Inferior parietal cortex (tissue), 1 donor: ENCODE data around the gene LYL1.

Experiments used
- DNase-seq: peaks from one replicate; pipeline ENCODE4 v3.0.0-alpha.2; 2016; ENCODE audit errors: extremely low spot score

The LYL1 gene

DNA sequence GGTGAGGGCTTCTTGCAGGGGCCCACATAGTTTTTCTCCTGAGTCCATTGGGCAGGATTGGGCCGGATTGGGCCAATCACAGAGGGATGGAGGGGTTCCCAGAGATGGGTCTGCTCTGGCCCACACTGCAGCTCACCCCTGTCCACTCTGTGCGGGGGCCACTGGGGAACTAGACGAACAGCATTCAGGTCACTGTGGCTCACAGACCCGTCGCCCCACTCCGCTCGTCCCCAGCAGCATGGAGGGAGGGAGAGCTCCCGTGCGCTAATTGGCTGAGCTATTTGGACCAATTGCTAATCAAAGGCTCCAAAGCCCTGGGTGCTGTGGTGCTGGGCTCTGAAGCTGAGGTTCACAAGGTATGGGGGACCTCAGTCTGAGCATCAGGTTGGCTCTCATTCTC is 26.7 kb upstream of the LYL1 start:
- no peak for DNase-seq

DNA sequence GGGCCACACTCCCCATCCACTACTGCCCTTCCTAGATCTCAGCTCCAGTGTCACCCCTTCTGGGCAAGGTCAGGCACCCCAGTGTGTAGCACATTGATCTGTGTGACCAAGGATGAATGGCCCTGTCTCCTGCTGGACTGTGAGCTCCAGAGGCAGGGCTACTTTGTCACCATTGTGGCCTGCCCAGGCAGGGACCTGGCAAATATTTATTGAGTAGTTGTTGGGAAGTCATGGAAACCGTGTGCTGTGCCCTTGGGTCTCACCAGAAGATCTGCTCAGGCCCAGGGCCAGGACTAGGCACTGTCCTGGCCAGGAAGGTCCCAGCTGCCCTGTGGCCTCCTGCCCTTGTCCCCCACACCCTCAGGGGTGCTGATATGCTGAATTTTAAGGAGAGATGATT is 25.9 kb upstream of the LYL1 start:
- no peak for DNase-seq

DNA sequence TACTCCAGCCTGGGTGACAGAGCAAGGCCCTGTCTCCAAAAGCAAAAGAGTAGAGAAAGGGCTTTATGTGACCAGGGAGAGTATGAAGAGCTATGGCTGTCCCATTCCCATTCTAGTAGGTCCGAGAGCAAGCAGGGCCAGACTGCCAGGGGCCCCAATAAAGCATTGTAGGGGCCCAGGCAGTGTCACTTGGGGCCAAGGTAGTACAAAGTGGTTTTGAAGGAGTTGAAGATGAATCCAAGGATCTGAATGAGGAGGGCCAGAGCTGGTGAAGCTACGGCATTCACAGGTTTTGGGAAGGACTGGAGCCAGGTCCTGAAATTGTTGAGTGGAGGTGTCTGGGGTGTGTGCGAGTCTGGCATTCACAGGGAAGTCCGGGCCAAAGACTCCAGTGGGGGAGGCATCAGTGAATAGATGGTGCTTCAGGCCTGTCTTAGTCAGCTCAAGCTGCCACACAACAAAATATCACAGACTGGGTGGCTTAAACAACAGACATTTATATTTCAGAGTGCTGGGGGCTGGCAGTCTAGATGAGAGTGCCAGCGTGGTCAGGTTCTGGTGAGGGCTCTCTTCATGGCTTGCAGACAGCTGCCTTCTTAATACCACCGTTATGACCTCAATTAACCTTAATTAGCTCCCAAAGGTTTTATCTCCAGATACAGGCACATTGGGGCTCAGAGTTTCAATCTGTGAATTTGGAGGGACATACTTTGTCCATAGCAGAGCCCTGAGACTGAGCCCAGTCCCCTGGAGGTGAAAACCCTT is 25.3 kb upstream of the LYL1 start:
- no peak for DNase-seq

DNA sequence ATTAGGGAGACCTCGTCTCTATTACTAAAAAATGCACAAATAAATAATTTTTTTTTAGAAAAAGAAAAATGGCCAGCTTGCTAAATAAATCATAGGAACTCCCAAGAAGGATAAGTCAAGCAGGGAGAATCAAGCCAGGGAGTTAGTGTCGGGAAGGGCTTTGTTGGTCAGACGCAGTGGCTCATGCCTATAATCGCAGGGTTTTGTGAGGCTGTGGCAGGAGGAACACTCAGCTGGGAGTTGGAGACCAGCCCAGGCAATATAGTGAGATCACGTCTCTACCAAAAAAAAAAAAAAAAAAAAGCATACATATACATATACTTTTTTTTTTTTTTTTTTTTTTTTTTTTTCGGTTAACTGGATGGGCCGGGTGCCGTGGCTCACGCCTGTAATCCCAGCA is 24.4 kb upstream of the LYL1 start:
- DNase-seq, result no peak

DNA sequence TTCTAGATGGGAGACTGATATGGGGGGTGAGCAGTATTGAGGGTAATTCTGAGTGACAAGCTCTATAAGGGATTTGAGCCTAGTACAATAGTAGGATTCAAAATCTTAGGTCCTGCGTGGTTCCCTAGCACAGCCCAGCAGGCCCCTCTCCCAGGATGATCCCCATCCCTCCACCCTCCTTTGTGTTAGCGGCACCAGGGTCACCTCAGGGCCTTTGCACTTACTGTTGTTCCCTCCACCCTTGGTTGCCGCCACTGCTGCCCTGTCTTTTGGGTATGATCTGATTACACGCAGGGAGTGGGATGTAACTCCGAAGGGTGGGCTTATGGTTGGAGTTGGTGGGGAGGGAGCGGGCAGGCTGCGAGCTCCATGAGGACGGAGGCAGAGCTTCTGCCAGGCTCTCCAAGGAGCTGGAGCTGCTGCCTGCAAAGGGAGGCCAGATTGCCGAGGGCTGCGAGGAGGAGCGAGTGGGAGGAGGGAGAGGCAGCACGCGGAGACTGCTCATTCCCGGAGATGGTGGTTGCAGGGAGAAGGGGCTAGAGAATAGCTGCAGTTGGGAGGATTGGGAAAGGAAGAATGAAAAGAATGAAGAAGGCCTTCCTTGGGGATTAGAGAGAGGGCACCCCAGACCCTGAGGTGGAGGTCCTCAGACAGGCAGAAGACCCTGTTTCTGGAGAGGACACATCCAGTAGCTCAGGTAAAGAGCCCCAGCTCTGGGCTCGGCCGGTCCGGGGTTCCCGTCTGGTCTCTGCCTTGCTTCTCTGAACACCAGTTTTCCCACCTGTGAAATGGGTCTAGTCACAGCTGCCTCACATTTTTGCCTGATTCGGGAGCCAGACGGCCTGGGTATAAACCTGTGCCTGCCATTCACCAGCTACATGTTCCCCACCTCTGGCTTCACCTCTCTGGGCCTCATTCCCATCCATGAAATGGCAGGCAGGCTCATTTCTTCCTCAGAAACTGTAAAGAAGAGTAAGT is 20.6 kb upstream of the LYL1 start:
- DNase-seq, result no peak

DNA sequence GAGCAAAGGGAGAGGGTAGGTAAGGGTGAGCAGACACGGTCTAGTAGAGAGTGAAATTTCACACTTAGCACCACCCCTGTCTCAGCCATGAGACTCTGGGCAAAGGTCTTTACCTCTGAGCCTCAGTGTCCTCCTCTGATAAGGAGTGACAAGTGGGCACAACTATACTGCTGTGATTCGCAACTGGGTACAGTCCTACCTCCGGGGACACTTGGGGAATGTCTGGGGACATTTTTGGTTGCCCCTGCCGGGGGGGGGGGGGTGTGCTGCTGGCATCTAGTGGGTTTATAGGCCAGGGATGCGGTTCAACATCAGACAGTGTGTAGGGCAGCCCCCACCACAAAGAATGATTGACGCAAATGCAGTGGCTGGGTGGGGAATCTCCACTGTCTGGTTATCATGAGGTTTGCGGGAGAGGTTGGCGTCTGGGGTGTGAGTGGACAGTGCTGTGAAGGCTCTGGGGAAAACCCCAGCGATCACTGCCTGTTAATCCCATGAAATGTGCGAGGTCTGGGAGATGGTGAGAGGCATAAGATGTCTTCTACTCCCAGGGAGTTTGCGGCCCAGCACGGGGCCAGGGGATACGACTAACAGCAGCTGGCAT is 19.7 kb upstream of the LYL1 start:
- no peak for DNase-seq

DNA sequence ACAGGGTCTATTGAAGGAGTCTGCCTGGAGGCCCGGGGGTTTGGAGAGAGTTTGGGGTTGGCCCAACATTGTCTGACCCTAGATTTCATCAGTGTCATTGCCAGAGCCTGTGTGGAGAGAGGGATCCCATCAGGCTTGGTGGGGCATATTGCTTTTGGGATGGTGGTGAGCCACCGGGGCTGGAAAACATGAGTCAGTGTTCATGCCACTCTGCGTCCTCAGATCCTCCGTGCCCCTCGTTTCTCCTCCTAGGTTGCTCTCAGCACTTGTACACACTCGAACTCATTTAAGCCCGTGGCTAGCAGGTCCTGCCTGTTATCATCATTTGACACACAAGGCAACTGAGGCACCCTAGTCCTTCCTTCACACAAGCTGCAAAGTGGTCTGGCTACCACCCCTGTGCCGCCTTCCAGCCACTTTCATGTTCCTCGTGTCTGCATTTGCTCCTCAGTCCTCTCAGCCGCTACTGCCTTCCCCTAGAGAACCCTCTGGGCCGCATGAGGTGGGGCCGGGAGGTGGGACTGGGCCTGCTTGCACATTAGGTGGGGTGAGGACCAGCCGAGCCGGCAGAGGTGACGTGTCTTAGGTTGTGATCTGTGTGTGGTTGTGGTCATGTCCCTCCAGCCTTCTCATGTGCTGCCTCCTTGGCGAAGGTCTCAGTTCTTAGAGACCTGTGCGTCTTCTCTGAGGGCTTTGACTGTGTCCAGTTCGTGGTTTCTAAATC is 19.1 kb upstream of the LYL1 start:
- DNase-seq, result no peak

DNA sequence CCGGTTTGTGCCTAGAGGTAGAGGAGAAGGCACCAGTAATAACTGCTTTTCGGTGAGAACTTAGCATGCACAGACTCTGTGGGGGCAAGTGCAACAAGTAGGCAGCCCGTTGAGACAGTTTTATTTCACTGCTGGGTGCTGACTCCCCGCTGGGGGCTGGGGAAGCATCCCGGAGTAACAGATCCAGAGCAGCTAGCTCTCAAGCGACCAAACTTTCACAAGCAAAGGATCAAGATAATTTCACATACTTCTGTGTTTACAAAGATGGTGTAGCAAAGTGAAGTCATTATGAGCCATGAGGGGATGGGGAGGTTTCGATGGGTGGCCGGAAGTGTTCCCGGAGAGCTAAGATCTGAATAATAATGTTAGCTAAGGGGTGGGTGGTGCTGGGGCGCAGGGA is 18.2 kb upstream of the LYL1 start:
- no peak for DNase-seq

DNA sequence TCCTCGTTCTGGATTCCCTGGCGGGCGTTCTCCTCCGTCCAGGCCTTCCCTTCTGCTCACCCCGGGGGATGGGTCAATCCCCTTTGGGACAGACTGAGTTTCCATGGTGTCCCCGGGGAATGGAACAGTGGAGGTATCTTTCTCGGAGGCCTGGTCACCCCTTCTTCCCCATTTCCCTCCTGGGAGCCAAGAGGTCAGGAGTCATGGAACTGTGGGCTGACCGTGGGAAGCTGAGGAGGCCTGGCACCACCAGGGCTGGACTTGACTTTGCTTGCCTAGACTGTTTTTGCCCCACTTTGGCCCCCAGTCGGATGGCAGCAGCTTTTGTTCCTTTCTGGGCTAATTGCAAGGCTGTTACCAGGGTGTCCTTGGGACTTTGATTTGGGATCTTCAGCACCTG is 17.4 kb upstream of the LYL1 start:
- no peak for DNase-seq

DNA sequence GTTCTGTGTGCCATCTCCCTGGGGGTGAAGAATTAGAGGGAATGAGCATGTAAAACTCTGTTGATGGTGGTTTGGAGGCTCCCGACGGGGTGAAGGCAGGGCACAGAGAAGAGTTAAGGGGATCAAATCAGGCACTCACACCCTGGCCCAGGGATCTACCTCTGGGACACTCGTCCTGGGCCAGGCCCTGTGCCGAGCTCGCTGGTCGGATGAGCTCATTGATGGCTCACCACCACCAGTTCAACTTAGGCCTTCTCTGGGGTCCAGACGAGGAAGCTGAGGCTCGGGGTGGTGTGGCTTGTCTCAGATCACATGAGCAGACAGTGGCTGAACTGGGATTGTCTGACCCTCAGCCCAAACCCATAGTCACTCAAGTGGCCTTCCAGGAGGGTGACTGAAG is 17.0 kb upstream of the LYL1 start:
- DNase-seq, result no peak

DNA sequence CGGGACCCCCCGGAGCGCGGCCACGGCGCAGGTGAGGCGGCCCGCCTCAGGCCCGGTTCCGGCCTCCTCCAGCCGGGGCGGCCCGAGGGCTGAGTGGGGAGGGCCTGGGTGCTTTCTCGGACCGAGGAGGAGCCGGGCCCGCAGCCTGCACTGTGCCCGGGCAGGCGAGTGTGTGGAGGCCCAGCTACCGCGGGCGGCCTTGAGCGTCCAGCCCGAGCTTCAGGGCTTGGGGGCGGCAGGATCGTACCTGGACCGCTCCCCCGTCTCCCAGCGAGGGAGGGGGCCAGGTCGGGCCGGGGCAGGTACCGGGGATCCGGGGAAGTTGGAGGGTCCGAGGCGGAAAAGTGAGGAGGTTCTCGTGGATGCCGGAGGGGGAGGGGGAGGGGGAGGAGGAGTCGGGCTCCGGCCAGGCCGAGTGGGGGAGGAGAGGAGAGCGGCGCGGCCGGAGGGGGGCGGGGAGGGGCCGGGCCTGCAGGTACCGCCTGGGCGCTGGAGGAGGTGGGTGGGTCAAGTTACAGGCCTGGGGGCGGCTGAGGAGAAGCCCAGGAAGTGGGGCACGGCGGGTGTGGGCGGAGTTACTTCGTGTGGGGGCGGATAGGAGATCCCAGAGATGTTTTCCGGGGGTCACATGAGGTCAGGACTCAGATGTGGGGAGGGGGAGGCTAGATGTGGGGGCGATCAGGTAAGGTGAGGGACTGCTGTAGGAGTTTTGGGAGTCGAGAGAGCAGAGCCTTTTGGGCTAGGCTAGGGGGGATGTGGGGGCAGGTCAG is 16.0 kb upstream of the LYL1 start:
- no peak for DNase-seq

DNA sequence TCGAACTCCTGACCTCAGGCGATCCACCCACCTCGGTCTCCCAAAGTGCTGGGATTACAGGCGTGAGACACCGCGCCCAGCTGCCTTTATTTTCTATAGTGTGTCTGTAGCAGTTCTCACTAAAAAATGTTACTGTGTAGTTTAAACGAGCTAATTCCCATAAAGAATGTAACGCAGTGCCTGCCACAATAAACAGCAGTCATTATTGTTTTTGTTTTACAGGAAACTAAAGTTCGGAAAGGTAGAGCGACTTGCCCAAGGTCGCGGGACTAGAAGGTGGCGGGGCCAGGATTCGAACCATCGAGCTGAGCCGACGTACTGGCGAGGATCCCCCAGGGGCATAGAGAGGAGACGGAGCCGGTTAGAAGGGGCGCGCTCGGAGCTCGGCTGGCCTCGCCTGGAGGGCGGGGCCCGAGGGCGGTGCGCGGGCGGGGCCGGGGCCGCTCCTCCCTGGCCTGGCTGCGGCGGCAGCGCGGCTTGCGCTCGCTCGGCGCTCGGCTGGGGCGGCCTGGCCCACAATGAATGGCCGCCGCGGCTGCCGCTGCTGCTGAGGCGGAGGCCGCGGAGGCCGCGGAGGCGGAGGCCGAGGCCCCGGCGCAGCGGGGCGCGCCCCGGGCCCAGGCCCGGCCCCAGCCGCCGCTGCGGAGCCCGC is 15.2 kb upstream of the LYL1 start, which contains the start of gene NACC1:
Gene NACC1, plus strand, starts transcription at position 493 of the 652 bp plus-strand sequence. CDS start 16,944 bp downstream, outside the sequence.
- DNase-seq, result peak; percentile 86

DNA sequence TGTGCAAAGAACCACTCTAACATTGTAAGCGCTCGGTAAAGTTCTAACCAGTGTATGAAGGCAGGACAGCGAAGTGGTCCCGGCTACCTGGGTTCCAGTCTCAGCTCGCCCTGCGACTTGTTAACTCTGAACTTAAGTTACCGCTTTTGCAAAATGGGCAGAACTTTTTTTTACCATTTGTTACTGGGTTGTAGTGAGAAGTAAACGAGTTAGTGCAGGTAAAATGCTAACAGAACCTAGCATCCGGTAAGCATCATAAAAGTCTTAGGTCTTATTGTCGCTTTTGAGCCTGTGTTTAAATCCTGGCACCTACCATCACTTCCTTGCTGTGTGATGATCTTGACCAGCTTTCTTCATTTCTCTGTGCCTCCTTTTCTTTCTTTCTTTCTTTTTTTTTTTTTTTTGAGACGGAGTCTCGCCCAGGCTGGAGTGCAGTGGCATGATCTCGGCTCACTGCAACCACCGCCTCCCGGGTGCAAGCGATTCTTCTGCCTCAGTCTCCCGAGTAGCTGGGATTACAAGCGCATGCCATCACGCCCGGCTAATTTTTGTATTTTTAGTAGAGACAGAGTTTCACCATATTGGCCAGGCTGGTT is 14.6 kb upstream of the LYL1 start:
- no peak for DNase-seq

DNA sequence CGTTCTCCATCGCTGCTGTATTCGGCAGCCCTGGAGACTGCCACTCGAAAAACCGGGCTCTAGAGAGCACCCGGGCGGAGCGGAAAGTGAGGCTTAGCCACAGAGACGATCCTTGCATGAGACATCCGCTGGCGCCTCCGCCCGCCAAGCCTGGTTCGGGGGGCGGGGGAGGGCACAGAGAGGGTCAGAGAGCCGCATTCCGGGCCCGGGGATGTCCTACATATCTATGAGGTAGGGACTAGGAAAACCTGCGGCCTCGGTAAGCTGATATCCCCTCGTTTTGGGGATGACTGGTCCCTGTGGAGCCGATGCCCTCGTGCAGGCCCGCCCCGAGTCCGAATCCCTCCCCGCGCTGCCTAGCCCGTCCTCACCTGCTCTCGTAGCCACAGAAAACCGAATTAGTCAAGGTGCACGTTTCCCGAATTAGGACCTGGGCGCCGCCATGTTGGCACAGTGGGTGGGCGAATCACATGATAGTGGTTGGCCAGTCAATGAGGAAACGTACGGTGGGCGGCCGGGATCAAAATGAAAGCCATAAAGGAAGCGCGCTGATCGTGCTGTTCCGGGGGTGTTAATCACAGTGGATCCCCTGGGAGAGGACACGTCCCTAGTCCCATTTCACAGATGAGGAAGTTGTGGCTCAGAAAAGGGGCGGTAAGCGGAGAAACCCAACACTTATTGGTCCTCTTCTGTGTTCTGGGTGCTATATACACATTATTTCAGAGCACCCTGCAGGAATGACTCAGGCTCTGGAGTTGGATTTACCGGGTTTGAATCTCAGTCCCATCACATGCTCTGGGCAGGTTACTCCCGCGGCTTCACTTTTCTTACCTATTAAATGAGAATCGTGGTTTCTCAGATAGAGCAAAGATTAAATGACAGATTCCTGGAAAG is 13.9 kb upstream of the LYL1 start, which contains the start of gene TRMT1:
Gene TRMT1, minus strand, starts transcription at position 459 of the 894 bp plus-strand sequence. Its CDS starts 341 bp downstream, at position 118.
- peak; percentile 93 for DNase-seq

DNA sequence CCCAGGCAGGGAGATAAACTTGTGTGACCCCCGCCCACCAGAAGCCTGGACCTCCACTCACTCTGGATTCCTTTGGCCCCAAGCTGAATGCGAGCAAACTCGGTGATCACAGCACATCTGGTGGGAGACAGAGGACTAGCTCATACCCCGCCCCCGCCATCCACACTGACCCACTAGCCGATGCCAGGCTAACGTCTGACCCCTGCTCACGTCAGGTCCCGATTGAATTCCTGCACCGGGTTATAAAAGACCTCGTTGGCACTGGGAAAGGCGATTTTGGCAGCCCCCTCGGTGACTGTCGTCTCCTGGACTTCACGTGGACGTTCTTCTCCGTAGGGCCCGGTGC is 13.3 kb upstream of the LYL1 start:
- no peak for DNase-seq

DNA sequence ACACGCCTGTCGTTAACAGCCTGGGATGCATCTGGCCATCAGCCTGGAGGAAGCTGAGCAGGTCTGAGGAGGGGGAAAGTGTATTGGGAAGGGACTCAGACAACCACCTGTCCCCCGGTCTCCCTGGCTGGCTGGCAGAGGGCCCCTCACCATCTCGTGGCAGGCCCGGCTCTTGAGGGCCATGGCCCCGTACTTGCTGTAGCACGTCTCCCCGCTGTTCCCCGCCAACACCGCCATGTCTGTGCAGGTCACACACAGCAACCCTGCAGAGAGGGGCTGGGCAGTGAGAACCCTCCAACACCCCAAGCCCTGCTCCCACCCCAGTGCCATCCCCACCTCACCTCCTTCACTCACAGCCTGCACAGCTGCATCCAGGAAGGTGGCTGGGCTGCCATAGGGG is 9.9 kb upstream of the LYL1 start:
- no peak for DNase-seq

DNA sequence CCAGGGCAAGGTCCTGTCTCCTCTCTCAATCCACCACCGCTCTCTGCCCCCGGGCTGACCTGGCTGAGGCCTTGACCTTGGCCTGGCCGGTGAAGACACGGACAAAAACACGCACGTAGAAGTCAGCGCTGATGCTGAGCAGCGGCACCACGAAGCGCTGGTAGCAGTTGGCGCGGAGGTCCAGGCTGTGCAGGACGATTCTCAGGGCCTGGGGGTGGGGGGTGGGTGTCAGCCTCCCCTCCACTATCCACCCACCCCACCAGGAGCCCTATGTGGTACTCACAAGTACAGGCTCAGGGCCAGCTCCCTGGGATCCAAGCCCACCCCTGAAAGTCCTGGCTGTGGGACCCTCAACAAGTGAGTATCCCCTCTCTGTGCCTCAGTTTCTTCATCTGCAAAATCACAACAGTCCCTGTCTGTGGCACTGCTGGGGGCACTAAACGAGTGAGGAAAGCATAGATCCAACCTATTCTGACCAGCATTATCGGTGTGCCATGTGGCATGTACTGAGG is 7.5 kb upstream of the LYL1 start:
- DNase-seq, result no peak

DNA sequence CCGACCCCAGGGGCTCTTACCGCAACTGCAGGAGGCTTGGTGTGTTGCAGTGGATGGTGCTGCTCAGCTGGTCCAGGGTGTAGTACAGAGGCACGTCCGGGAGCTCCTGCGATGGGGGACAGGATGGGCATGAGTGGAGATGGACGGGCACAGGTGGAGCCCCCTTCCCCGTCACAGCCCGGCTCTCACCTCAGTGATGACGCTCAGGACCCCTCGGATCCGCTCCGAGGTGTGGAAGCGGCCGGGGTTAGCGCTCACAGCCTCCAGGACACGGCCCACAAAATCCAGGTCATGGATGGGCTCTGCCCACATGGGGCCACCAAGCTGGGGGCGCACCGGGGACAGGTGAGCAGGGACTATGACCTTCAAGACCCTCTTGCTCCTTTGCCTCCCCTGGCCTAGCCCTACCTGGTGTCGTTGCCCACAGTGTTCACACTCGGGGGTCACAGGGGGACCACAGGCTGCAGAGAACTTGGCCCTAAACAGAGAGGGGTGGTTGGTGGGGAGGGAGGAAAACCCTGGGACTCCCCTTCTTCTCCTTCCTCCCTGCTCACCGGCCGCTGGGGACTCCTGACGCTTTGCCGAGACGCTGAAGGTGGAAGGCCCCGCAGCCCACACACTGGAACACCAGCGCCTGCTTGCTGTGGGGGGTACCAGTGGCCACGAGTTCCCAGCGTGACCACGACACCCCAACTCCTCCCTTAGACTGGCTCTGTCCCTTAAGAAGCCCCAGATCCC is 6.9 kb upstream of the LYL1 start:
- no peak for DNase-seq
